Measurements from ENCODE around the gene ZSCAN5B.
"Not testable (repeated sequence)": the region's sequence is repeated elsewhere in the genome, so short reads cannot be mapped to it uniquely, and the experiment has no call there.

DNA sequence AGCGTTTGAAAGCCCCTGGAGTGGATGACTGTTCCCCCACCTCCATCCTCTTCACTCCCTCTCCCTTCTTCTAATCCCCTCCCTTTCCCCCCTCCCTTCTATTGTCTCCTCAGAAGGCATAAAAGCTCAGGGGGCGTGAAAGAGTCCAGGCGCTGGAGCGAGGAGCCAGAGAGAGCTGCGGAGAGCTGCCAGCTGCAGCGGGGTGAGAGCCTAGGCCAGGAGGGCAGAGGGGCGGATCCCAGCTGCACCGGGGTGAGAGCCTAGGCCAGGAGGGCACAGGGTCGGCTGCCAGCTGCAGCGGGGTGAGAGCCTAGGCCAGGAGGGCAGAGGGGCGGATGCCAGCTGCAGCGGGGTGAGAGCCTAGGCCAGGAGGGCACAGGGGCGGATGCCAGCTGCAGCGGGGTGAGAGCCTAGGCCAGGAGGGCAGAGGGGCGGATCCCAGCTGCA, 21.7 kb downstream of the ZSCAN5B start, which contains the start of gene GALP:
- TF ChIP-seq TARDBP (CRISPR knock-in tag; IDR thresholded peaks at IDR 0.05); ZFY (CRISPR knock-in tag; IDR thresholded peaks at IDR 0.05); ZNF207 (IDR thresholded peaks at IDR 0.05; ENCODE audit: borderline replicate concordance); ERF (CRISPR knock-in tag; IDR thresholded peaks at IDR 0.05); IRF1 (CRISPR knock-in tag; IDR thresholded peaks at IDR 0.05; ENCODE audit: low read depth); ARNT (IDR thresholded peaks at IDR 0.05); ZNF280B (CRISPR knock-in tag; IDR thresholded peaks at IDR 0.05; ENCODE audit: borderline replicate concordance); MTA3 (CRISPR knock-in tag; IDR thresholded peaks at IDR 0.05); ZNF557 (CRISPR knock-in tag; IDR thresholded peaks at IDR 0.05); TCF7L2 (IDR thresholded peaks at IDR 0.05; ENCODE audit: low read depth, low read length); ZNF678 (CRISPR knock-in tag; IDR thresholded peaks at IDR 0.05); ETV6 (CRISPR knock-in tag; conservative IDR thresholded peaks at IDR 0.05): not testable (repeated sequence)
- TF ChIP-seq, protein P1, sequence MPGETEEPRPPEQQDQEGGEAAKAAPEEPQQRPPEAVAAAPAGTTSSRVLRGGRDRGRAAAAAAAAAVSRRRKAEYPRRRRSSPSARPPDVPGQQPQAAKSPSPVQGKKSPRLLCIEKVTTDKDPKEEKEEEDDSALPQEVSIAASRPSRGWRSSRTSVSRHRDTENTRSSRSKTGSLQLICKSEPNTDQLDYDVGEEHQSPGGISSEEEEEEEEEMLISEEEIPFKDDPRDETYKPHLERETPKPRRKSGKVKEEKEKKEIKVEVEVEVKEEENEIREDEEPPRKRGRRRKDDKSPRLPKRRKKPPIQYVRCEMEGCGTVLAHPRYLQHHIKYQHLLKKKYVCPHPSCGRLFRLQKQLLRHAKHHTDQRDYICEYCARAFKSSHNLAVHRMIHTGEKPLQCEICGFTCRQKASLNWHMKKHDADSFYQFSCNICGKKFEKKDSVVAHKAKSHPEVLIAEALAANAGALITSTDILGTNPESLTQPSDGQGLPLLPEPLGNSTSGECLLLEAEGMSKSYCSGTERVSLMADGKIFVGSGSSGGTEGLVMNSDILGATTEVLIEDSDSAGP (CRISPR knock-in tag; IDR thresholded peaks at IDR 0.05; ENCODE audit: borderline replicate concordance), result not testable (repeated sequence)
